GM21423 (cell line): ENCODE measurements around the gene BPIFB6.

Experiments
- ATAC-seq: cut with Tn5 transposase; IDR thresholded peaks from one replicate; pipeline ENCODE4 v1.9.1; 2021; ENCODE audit warnings: mild to moderate bottlenecking, moderate library complexity; ENCODE audit not compliant: unreplicated experiment

BPIFB6 gene

GRCh38 chr20:33031531-33031930 lies at the start of gene BPIFB6:
TSS of gene BPIFB6 (plus strand) at chr20:33031648. CDS start at chr20:33031648, 0 bp downstream.
- no peak for ATAC-seq

DNA sequence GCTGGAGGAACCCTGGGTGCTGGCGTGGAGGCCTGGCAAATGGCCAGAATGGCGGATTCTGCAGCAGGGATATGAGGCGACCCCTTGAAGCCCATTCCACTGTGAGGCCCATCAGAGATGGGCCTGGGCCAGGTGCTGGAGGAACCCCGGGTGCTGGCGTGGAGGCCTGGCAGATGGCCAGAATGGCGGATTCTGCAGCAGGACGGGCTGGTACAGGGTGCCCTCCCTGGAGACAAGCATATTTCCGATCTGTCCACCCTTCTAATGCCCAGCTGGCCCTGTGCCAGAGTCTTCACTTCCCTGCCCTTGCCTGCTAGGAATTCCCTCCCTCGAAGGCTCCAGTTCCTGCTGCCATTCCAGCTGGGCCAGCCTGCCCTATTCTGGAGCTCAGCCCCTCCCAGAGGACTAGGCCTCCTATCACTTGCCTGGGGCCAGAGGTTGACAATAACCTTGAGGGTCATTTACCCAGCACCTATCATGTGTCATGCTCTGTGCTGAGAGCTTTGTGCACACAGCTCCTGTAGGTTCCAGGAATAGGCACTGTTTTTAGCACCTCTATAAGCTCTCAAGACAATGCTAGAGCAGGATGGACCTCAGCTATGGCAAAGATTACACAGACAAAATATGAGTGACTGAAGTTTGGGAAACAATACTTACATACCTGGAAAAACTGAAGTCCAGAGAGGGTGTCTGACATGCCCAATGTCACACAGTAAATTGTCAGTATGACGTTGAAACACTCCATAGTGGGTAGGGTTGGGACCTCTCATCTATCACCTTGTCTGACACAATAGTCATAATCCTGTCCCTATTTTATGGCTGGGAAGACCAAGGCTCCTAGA lies 48.6 kb upstream of the BPIFB6 start:
- ATAC-seq = no peak

- ATAC-seq = no peak
These were observed 47.9 kb upstream of the BPIFB6 start for GRCh38 chr20:32983459-32984112.

GRCh38 chr20:32984196-32984595 lies 47.3 kb upstream of the BPIFB6 start:
- ATAC-seq = no peak

DNA sequence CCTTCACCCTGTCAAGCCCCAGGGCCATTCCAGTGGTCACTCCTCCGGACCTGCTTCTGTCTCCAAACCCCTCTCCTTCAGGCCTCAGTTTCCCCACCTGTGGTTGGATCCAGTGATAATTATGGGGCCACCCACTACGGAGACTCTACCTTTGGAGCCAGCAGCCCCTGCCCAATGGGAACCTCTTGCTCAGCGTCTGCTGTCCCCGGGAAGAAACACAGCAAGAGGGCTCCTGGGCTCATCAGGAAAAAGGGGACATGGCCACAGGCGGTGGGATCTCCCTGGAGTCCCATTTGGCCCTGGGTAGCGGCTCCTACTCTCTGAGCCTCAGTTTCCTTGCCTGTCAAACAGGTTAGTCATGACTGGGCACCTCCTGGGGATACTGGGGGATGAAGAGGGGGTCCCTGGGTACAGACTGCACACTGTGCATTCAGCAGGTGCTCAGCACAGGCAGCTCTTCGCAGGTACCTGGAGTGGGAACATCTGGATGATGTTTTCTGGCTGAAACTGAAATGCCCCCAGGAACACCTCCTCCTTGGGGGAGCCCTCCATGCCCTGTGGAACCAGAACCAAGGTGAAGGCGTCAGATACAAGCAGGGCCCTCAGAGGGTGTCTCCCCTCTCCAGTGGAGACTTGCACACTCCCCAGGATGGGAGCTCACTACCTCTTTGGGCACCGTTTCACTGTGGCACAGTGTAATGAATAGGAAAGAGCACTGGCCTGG lies 46.7 kb upstream of the BPIFB6 start:
- no peak for ATAC-seq

- ATAC-seq = no peak
These were observed 45.9 kb upstream of the BPIFB6 start for GRCh38 chr20:32985596-32985995.

GRCh38 chr20:32986331-32986966 lies 45.0 kb upstream of the BPIFB6 start:
- ATAC-seq = no peak

DNA sequence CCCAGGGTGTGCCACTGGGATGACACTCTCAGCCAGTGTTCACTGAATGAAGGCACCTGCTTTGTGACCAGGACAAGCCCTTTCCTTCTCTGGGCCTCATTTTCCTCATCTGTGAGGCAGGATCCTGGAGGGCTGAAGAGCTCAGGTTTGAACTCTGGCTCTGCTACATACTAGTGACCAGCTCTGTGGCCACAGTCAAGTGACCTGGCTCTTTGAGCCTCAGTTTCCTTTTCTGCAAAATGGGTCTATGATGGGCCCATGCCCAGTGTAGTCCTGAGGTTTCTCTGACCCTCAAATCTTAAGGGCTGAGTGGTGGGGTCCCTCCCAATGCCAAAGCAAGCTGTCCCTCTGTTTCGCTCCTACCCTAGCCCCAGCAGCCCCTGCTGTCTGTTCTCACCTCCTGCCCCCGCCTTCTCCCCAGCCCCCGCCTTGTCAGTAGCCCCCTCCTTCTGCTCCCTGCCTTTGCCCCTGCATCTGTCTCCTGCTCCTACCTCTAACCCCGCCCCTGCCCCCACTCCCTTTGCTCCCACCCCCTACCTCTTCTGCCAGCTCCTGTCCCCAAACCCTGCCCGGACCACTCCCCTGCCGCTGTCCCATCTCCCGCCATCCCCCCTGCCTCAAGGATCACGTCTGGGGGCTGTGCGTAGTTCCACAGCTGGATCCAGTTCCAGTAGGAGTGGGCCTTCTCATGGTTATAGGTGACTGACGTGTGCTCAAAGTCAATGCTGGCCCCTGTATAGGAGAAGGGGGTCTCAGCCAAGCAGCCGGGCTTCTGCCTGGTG lies 44.2 kb upstream of the BPIFB6 start:
- ATAC-seq = no peak

DNA sequence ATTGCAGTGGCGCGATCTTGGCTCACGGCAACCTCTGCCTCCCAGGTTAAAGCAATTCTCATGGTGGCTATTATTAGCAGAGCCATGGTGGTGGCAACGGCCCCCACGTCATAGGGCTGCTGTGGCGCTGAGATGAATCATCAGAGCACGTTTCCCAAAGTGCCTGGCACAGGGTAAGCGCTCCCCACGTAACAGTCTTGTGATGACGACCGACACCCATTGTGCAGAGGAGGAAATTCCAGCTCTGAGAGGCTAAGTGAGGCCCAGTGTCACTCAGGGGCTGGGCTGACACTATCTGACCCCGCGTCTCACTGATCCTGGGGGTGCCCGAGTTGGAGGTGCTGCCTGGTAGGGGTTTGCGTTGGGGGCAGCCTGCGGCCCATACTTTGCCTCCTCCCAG lies 43.4 kb upstream of the BPIFB6 start:
- no peak for ATAC-seq

DNA sequence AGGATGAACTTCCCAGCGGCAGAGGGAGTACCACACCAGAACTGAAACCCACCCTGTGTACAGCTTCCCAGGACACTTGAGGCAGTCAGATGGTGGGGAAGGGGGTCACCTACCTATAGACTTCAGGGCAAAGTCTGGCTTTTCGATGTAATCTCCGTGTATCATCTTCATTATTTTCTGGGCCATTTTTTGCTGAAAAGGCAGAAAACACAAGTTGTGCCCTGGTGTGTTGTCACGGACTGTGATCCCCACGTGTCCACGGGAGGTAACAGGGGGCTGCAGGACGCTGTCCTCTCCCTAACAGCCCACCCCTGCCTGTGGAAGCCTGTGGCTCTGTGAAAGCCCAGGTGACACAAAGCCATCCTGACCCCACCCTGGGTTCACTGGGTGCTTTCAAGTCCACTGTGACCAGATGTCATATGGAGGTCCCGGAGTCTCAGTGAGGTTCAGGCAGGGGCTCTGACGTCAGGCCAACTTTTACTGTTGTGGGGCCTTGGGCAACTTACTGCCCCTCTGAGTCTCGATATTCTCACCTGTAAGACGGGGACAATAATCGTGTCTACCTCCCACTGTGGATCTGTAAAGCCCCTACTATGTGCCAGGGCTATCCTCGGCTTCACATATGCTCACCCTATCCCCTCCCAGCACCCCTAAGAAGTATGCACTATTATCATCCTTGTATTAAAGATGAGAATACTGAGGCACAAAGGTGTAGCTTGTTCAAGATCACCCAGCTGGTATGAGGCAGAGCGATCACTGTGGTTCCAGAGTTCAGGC lies 41.8 kb upstream of the BPIFB6 start:
- no peak for ATAC-seq

GRCh38 chr20:32990426-32990825 lies 41.0 kb upstream of the BPIFB6 start:
- no peak for ATAC-seq

- no peak for ATAC-seq
These were observed 40.1 kb upstream of the BPIFB6 start for GRCh38 chr20:32991383-32991782.

DNA sequence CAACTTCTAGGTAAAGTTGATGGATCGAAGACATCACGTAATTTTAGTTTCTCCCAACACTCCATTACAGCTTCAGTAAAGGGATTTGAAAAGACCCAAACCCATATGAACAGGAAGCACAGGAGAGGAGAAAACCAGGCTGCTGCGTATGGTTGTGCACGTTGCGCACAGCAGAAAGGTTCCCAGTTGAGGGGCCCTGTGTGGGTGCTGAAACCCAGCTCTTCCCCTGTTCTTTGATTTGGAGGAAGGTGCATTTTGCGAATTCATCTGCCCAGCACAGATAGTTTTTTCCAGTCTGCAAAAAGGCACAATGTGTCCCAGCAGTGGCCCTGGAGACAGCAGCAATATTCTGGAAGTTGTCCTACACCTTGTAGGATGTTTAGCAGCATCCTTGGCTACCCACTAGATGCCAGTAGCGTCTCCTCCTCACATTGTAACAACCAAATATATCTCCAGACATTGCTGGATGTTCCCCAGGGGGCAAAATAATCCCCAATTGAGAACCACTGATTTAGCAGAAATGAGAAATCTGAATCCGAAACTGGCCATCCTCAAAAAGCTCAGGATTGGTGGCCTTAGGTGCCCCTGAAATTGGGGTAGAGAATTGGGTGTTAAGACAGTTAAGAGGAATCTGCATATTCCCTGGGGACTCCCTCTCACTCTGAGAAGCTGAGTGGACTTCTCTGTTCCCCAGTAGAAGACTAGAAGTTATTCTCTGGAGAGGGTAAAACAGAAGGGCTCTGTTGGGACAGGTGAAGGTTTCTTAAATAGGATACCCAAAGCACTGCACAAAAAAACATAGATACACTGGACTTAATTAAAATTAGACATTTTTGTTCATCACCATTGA lies 39.4 kb upstream of the BPIFB6 start:
- no peak for ATAC-seq

GRCh38 chr20:32993496-32994050 lies 37.9 kb upstream of the BPIFB6 start:
- ATAC-seq = no peak

DNA sequence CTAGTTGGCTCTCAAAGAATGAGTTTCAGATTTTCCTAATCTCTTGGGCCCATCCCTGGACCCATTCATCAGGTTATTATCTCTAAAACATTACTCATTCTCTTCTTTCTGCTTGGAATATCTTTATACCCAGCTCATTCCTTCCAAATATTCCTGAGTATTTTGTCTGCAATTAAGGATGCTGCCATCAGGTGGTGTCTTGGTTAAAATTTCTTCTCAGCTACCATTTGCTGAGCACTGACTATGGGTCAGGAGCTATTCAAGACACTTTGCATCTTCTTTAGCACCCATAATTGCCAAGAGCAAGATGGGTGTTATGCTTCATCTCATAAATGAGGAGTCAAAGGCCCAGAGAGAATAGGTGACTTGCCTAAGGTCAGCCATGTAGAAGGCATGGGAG lies 35.6 kb upstream of the BPIFB6 start:
- no peak for ATAC-seq

- no peak for ATAC-seq
These were observed 34.0 kb upstream of the BPIFB6 start for GRCh38 chr20:32997431-32997830.

- no peak for ATAC-seq
These were observed 31.7 kb upstream of the BPIFB6 start for GRCh38 chr20:32999603-33000250.
